Measurements from ENCODE around the gene OTOS. TPM values are rescaled to one million over a fixed set of nuclear protein-coding genes. Genes with fewer than 3 reads are reported as not detected.
A peak's percentile ranks its signal among the peaks of the same experiment; 100 is the strongest.

The OTOS gene
- total RNA-seq, 1 donor from 2014 or later = not detected

GRCh38 chr2:240141736-240142135 is 1.3 kb upstream of the OTOS start:
- DNase-seq = no peak
- H3K27me3 Mint-ChIP-seq = no peaks in the 10 kb centered on the region
- H3K27ac Mint-ChIP-seq = no peak overlapping the region
- no peak overlapping the region for H3K4me3 Mint-ChIP-seq
- no peaks in the 10 kb centered on the region for H3K9me3 Mint-ChIP-seq
- peaks cover 4% of the 10 kb centered on the region for H3K4me1 Mint-ChIP-seq
- intact Hi-C loops (cut with micrococcal nuclease) = loop anchor here (10.0 kb wide), 1 partner anchor 1107 kb away; no protein-coding TSS in a partner anchor
- H3K36me3 Mint-ChIP-seq (ENCODE audit: low read depth) = no peaks in the 10 kb centered on the region

GRCh38 chr2:240140920-240141319 is 462 bp upstream of the OTOS start:
- Mint-ChIP-seq H3K27me3 (no peaks in the 10 kb centered on the region), H3K4me1 (peaks cover 7% of the 10 kb centered on the region), H3K9me3 (no peaks in the 10 kb centered on the region), H3K4me3 (no peak overlapping the region), H3K27ac (no peak overlapping the region), H3K36me3 (ENCODE audit: low read depth) (no peaks in the 10 kb centered on the region)
- no peak for DNase-seq
- intact Hi-C loops (cut with micrococcal nuclease) = loop anchor here (10.0 kb wide), 1 partner anchor 1106 kb away; no protein-coding TSS in a partner anchor

DNA sequence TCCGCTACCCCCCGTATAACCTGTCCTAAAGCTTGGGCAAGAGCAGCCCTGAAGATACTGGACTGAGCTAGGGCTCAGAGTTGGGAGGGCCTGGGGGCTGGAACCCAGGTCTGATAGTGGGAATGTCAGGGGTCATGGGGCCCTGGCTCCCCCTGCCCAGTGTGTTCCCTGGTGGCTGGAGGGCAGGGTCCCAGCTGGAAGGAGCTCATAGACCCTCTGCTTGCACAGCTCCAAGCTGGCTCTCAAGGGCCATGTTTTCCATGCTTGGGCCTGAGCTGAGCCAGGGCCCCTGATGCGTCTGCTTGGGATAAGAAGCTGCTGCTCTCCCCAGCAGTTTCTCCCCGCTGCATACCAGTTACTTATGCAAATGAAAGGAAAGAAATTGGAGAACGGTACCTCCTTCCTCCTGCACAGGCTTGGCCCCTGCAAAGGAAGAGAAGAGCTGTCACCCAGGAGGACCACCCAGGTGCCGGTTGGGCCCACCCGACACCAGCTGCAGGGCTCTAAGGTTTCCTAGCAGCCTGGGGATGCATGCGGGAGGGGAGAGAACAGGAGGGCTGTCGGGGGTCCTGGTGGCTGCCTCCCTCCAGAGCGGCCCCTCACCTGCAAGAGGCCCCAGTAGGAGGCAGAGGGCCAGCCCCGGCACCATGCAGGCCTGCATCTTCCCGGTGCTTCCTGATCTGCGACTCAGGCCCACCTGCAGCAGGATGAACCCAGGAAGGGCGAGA is 628 bp downstream of the OTOS start:
- H3K4me1 Mint-ChIP-seq = peaks cover 15% of the 10 kb centered on the region
- H3K36me3 Mint-ChIP-seq (ENCODE audit: low read depth) = peaks cover 2% of the 10 kb centered on the region
- no peak overlapping the region for H3K4me3 Mint-ChIP-seq
- no peaks in the 10 kb centered on the region for H3K27me3 Mint-ChIP-seq
- H3K27ac Mint-ChIP-seq = no peak overlapping the region
- DNase-seq = no peak
- intact Hi-C loops (cut with micrococcal nuclease) = loop anchor here (10.0 kb wide), 2 partner anchors 425 to 1105 kb away; partner anchors contain the start of genes DUSP28 and RNPEPL1
- H3K9me3 Mint-ChIP-seq = no peaks in the 10 kb centered on the region

DNA sequence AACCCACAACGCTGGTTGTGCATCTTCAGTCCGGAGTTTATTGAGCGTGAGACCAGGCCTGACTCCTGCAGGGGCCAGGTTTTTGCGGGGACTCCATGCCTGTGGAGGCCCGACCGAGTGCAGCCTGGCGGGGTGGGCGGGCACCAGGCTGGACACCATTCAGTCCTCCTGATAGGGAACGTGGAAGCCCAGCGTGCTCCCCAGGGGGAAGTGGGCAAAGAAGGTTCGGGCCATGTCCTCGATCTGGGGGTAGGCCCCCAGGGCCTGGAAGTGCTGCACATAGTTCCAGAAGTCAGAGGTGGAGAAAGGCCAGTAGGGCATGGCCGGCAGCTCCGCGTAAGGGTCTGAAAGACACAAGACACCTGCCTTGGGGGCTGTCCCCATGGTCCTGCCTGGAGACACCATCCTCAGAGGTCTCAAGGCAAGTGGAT is 1.4 kb downstream of the OTOS start:
- peaks cover 19% of the 10 kb centered on the region for H3K4me1 Mint-ChIP-seq
- H3K9me3 Mint-ChIP-seq = no peaks in the 10 kb centered on the region
- no peak overlapping the region for H3K27ac Mint-ChIP-seq
- H3K36me3 Mint-ChIP-seq (ENCODE audit: low read depth) = peaks cover 2% of the 10 kb centered on the region
- intact Hi-C loops (cut with micrococcal nuclease) = loop anchor here (10.0 kb wide), 1 partner anchor 426 kb away; the partner anchor contains the start of genes DUSP28 and RNPEPL1
- DNase-seq = no peak
- H3K27me3 Mint-ChIP-seq = no peaks in the 10 kb centered on the region
- no peak overlapping the region for H3K4me3 Mint-ChIP-seq

DNA sequence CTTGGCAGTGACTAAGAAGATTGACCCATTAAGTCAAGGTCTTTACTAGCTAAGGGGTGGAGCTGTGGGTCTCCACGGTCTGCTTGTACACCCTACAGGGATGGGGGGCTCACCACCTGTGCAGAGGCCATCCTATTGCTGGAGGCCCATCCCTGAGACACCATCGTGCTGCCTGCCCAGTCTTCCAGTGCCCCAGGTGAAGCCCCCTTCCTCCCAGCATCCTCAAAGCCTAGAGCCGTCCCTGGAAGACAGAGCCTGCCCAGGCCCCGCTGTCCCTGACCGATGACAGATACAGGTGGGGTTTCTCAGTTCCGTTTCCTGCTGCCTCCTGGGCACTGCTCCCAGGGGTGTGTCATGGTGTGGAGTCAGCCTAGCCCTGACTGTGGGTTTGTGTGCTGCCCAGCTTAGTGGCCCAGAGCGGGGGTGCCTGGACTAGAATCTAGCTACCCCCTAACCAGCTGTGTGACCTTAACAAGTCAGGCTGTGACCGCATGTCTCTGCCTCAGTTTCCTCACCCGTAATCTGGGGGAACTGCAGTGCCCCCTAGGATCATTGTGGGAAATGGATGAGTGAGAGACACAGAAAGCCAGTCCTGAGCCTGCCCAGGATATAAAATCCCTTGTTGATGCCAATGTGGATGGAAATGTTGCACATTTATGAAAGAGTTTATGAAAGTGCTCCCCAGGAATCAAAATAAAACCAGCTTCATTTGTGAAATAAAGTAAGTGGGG is 2.0 kb downstream of the OTOS start:
- Mint-ChIP-seq H3K4me3 (no peak overlapping the region), H3K27ac (no peak overlapping the region), H3K9me3 (no peaks in the 10 kb centered on the region), H3K4me1 (peaks cover 21% of the 10 kb centered on the region), H3K27me3 (no peaks in the 10 kb centered on the region), H3K36me3 (ENCODE audit: low read depth) (peaks cover 2% of the 10 kb centered on the region)
- DNase-seq = no peak
- intact Hi-C loops (cut with micrococcal nuclease) = loop anchor here (10.0 kb wide), 1 partner anchor 426 kb away; the partner anchor contains the start of genes DUSP28 and RNPEPL1

GRCh38 chr2:240137596-240138253 is 2.7 kb downstream of the OTOS start:
- no peaks in the 10 kb centered on the region for H3K27me3 Mint-ChIP-seq
- peak overlapping the region; percentile 94 for H3K4me3 Mint-ChIP-seq
- intact Hi-C loops (cut with micrococcal nuclease) = loop anchor here (10.0 kb wide), 1 partner anchor 427 kb away; the partner anchor contains the start of genes DUSP28 and RNPEPL1
- peaks cover 7% of the 10 kb centered on the region for H3K36me3 Mint-ChIP-seq (ENCODE audit: low read depth)
- H3K4me1 Mint-ChIP-seq = peaks cover 21% of the 10 kb centered on the region
- no peaks in the 10 kb centered on the region for H3K9me3 Mint-ChIP-seq
- no peak overlapping the region for H3K27ac Mint-ChIP-seq
- no peak for DNase-seq

DNA sequence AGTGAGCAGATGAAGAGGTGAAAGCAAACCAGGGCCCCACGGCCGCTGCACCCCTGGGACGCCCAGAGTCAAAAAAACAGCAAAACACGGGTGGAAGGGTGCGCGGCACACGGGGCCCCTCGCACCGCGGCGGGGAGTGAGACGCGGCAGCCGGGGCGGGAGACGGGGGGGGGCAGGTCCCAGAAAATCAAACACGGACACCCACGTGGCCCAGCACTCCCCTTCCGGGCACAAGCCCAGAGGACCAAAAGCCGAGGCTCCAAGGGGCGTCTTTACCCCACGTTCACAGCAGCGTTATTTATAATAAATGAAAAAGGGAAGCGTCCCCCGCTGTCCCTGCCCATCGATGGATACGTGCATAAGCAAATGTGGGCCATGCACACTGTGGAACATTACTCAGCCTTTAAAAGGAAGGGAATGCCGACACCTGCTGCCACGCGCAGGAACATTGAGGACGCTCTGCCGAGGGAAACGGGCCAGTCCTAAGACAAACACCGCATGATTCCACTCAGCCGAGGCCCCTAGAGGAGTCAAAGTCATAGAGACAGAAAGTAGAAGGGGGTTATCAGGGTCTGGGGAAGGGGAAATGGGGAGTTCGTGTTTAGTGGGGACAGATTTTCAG is 3.7 kb downstream of the OTOS start:
- Mint-ChIP-seq H3K36me3 (ENCODE audit: low read depth) (peaks cover 15% of the 10 kb centered on the region), H3K27ac (peak overlapping the region; percentile 85), H3K4me3 (peak overlapping the region; percentile 94), H3K4me1 (peaks cover 21% of the 10 kb centered on the region), H3K27me3 (no peaks in the 10 kb centered on the region), H3K9me3 (no peaks in the 10 kb centered on the region)
- no peak for DNase-seq
- intact Hi-C loops (cut with micrococcal nuclease) = loop anchor here (1.0 to 10.0 kb wide), 2 partner anchors 111 to 428 kb away; partner anchors contain the start of genes DUSP28, NDUFA10 and RNPEPL1

GRCh38 chr2:240136013-240136670 is 4.3 kb downstream of the OTOS start, which contains the start of gene COPS9:
Gene COPS9, minus strand, starts transcription at chr2:240136305. Its CDS starts 21 bp downstream, at chr2:240136284.
- peak; percentile 96 for DNase-seq
- Mint-ChIP-seq H3K4me1 (peaks cover 21% of the 10 kb centered on the region), H3K9me3 (no peaks in the 10 kb centered on the region), H3K36me3 (ENCODE audit: low read depth) (peaks cover 17% of the 10 kb centered on the region), H3K4me3 (peak within 1 kb of the TSS; percentile 94), H3K27me3 (no peaks in the 10 kb centered on the region), H3K27ac (peak within 1 kb of the TSS; percentile 87)
- intact Hi-C loops (cut with micrococcal nuclease) = loop anchor here (1.0 to 10.0 kb wide), 2 partner anchors 111 to 429 kb away; partner anchors contain the start of genes DUSP28, NDUFA10 and RNPEPL1

GRCh38 chr2:240135706-240136012 is 4.8 kb downstream of the OTOS start:
- peak overlapping the region; percentile 87 for H3K27ac Mint-ChIP-seq
- peak overlapping the region; percentile 94 for H3K4me3 Mint-ChIP-seq
- no peaks in the 10 kb centered on the region for H3K27me3 Mint-ChIP-seq
- peaks cover 21% of the 10 kb centered on the region for H3K4me1 Mint-ChIP-seq
- H3K36me3 Mint-ChIP-seq (ENCODE audit: low read depth) = peaks cover 22% of the 10 kb centered on the region
- DNase-seq = no peak
- no peaks in the 10 kb centered on the region for H3K9me3 Mint-ChIP-seq
- intact Hi-C loops (cut with micrococcal nuclease) = loop anchor here (1.0 to 10.0 kb wide), 2 partner anchors 110 to 429 kb away; partner anchors contain the start of genes DUSP28, NDUFA10 and RNPEPL1

- H3K9me3 Mint-ChIP-seq = no peaks in the 10 kb centered on the region
- no peaks in the 10 kb centered on the region for H3K27me3 Mint-ChIP-seq
- peaks cover 21% of the 10 kb centered on the region for H3K4me1 Mint-ChIP-seq
- peaks cover 25% of the 10 kb centered on the region for H3K36me3 Mint-ChIP-seq (ENCODE audit: low read depth)
- peak overlapping the region; percentile 94 for H3K4me3 Mint-ChIP-seq
- intact Hi-C loops (cut with micrococcal nuclease) = loop anchor here (10.0 kb wide), 1 partner anchor 430 kb away; the partner anchor contains the start of genes DUSP28 and RNPEPL1
- H3K27ac Mint-ChIP-seq = peak overlapping the region; percentile 87
- DNase-seq = no peak
Observed at GRCh38 chr2:240134956-240135520, 5.4 kb downstream of the OTOS start.

DNA sequence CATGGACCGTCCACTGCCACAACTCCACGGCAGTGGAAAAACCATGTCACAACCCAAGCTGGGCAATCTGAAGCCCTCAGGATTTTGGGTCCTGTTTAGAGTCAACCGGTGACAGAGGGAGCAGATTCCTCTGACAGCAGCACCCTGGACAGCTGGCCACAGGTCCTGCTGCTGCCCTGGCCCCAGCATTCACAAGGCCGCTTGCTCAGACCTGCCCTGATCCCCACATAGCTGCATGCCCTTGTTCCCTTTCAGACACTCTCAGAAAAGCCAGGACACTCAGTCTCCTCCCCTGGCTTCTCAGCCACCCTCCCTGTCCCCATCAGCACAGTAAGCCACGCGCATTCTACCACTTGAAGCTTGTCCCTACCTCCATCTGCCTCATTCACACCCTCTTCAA is 6.0 kb downstream of the OTOS start:
- Mint-ChIP-seq H3K27me3 (no peaks in the 10 kb centered on the region), H3K9me3 (no peaks in the 10 kb centered on the region), H3K4me3 (peak overlapping the region; percentile 94), H3K27ac (peak overlapping the region; percentile 73), H3K36me3 (ENCODE audit: low read depth) (peaks cover 30% of the 10 kb centered on the region), H3K4me1 (peaks cover 21% of the 10 kb centered on the region)
- intact Hi-C loops (cut with micrococcal nuclease) = loop anchor here (10.0 kb wide), 1 partner anchor 430 kb away; the partner anchor contains the start of genes DUSP28 and RNPEPL1
- no peak for DNase-seq

GRCh38 chr2:240133401-240133800 is 7.1 kb downstream of the OTOS start:
- H3K27ac Mint-ChIP-seq = no peak overlapping the region
- peak overlapping the region; percentile 50 for H3K4me3 Mint-ChIP-seq
- intact Hi-C loops (cut with micrococcal nuclease) = loop anchor here (10.0 kb wide), 1 partner anchor 431 kb away; the partner anchor contains the start of genes DUSP28 and RNPEPL1
- H3K4me1 Mint-ChIP-seq = peaks cover 21% of the 10 kb centered on the region
- no peaks in the 10 kb centered on the region for H3K27me3 Mint-ChIP-seq
- H3K9me3 Mint-ChIP-seq = no peaks in the 10 kb centered on the region
- no peak for DNase-seq
- H3K36me3 Mint-ChIP-seq (ENCODE audit: low read depth) = peaks cover 30% of the 10 kb centered on the region

Measured in activated CD4-positive, alpha-beta T cell treated with anti-CD3 and anti-CD28 coated beads, Interleukin-2, amount 10 ng/mL, durations not matched to agents 24 days and 14 days (primary cell).